Epithelial cell of esophagus (primary cell): Measurements from ENCODE around the gene IFNL3.

Experiments used
- DNase-seq: peaks from one replicate; pipeline ENCODE4 v3.0.0; 2010; ENCODE audit warnings: low read depth
- H3K4me3 ChIP-seq: 2 replicates; pipeline ENCODE4 v1.5.1; 2011; ENCODE audit warnings: mild to moderate bottlenecking, low read length, control low read depth
- CTCF ChIP-seq: IDR thresholded peaks from 2 replicates; pipeline ENCODE4 v1.5.1; 2011; ENCODE audit warnings: low read depth, mild to moderate bottlenecking, low read length, control low read depth, inconsistent platforms; ENCODE audit not compliant: insufficient read depth; ENCODE audit errors: missing control alignments

IFNL3 gene

GRCh38 chr19:39202998-39203355, 41.8 kb downstream of the IFNL3 start:
- DNase-seq, result no peak
- TF ChIP-seq CTCF, result no peak
- H3K4me3 ChIP-seq, result no peak overlapping the region

GRCh38 chr19:39200803-39201115, 44.0 kb downstream of the IFNL3 start:
- no peak for TF ChIP-seq CTCF
- no peak for DNase-seq
- no peak overlapping the region for H3K4me3 ChIP-seq

DNA sequence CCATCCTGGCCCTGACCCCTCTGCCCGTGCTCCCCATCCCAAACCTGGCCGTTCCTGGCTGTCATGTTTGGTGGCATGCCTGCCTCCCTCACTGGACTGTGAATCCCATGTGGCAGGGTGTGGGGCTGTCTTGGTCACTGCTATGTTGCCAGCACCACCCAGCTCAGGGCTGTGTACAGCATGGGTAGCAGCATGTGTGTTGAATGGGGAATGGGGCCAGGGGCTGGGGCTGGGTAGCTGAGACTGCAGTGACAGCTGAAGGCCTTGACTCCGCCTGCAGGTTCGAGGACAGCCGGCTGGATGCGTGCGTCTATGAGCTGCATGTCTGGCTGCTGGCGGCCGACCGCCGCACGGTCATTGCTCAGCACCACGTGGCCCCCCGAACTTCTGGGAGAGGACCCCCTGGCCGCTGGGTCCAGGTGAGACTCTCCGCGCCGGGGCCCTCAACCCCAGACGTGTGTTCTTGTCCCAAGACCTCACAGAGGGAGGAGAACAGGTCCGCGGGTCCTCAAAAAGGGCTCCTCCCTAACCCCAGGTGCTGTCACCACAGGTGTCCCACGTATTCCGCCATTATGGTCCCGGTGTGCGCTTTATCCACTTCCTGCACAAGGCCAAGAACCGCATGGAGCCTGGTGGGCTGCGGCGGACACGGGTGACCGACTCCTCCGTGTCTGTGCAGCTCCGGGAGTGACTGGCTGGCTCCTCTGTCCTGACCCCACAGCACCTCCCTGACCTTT, 44.6 kb downstream of the IFNL3 start:
- TF ChIP-seq CTCF, result no peak
- H3K4me3 ChIP-seq, result no peak overlapping the region
- DNase-seq, result no peak

GRCh38 chr19:39199025-39199424, 45.8 kb downstream of the IFNL3 start:
- DNase-seq, result no peak
- no peak overlapping the region for H3K4me3 ChIP-seq
- TF ChIP-seq CTCF, result no peak

GRCh38 chr19:39197808-39198207, 47.0 kb downstream of the IFNL3 start:
- DNase-seq, result peak; percentile 38
- peak overlapping the region; percentile 15 for H3K4me3 ChIP-seq
- no peak for TF ChIP-seq CTCF

DNA sequence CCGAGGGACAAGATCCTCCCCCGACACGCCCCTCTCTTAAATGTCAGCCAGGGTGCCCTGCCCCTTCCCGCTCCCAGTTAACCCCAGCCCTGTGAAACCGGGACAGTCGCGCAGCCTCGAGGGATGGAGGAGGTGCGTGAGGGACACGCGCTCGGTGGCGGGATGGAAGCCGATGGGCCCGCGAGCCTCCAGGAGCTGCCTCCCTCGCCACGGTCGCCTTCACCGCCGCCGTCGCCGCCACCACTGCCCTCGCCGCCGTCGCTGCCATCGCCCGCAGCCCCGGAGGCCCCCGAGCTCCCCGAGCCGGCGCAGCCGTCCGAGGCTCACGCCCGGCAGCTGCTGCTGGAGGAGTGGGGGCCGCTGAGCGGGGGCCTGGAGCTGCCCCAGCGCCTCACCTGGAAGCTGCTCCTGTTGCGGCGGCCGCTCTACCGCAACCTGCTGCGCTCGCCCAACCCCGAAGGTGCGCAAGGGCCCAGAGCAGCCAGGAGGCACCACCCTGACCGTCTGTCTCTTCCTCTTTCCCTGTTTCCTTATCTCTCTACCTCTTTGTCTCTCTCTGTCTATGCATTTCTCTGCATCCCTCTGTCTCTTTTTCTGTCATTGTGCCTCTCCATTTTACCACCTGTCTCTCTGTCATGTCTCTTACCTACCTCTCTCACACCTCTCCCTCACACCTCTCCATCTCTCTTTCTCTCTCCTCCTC, 47.8 kb downstream of the IFNL3 start, which contains the start of gene NCCRP1:
NCCRP1 (plus strand) TSS at position 105 of the 703 bp plus-strand sequence; CDS start at position 124, 19 bp downstream.
- no peak for DNase-seq
- peak within 1 kb of the TSS; percentile 30 for H3K4me3 ChIP-seq
- TF ChIP-seq CTCF, result no peak
